Endothelial cell (in vitro differentiated cells): ENCODE results near the gene FAM83B. TPM values are rescaled to one million over a fixed set of nuclear protein-coding genes. Genes with fewer than 3 reads are reported as not detected.

Experiments
- DNase-seq: peaks from one replicate; pipeline ENCODE4 v3.0.0; 2021; ENCODE audit warnings: low spot score
- H3K27ac Mint-ChIP-seq: one replicate; pipeline ENCODE4 v1.8.0; 2021; ENCODE audit warnings: mixed read lengths, inconsistent platforms; ENCODE audit not compliant: unreplicated experiment
- H3K27me3 Mint-ChIP-seq: one replicate; pipeline ENCODE4 v1.8.0; 2021; ENCODE audit warnings: mild to moderate bottlenecking, moderate library complexity, mixed read lengths, inconsistent platforms; ENCODE audit not compliant: unreplicated experiment
- H3K36me3 Mint-ChIP-seq: one replicate; pipeline ENCODE4 v1.8.0; 2021; ENCODE audit warnings: mild to moderate bottlenecking, low read depth, mixed read lengths, inconsistent platforms; ENCODE audit not compliant: unreplicated experiment
- H3K4me1 Mint-ChIP-seq: one replicate; pipeline ENCODE4 v1.8.0; 2021; ENCODE audit warnings: mild to moderate bottlenecking, mixed read lengths, inconsistent platforms; ENCODE audit not compliant: unreplicated experiment
- H3K4me3 Mint-ChIP-seq: one replicate; pipeline ENCODE4 v1.8.0; 2021; ENCODE audit warnings: mild to moderate bottlenecking, mixed read lengths, inconsistent platforms; ENCODE audit not compliant: unreplicated experiment
- H3K9me3 Mint-ChIP-seq: one replicate; pipeline ENCODE4 v1.8.0; 2021; ENCODE audit warnings: mixed read lengths, inconsistent platforms; ENCODE audit not compliant: unreplicated experiment
- CTCF ChIP-seq: fragments of 200-600 bp; sonication (generic); IDR thresholded peaks from one replicate; pipeline ENCODE4 v1.5.0; 2021; ENCODE audit warnings: antibody characterized with exemption; ENCODE audit not compliant: unreplicated experiment
- total RNA-seq: library from RNA; stranded (reverse); fragmentation: NEBNext Ultra II Directional; extraction: Animal tissue kit (Norgen Biotek cat#: 25700); gene quantifications from one replicate; pipeline ENCODE4 v1.2.1, GENCODE V29; 2021; ENCODE audit not compliant: unreplicated experiment

FAM83B gene
- total RNA-seq, 1 donor from 2014 or later: 1.1 TPM

- H3K4me3 Mint-ChIP-seq: no peak overlapping the region
- DNase-seq: no peak
- H3K27ac Mint-ChIP-seq: no peak overlapping the region
Observed at GRCh38 chr6:54860132-54860531, 13.6 kb downstream of the FAM83B start.

GRCh38 chr6:54860739-54861138 is 14.2 kb downstream of the FAM83B start:
- H3K36me3 Mint-ChIP-seq: no peaks in the 10 kb centered on the region

More at GRCh38 chr6:54860132-54860531, 13.6 kb downstream of the FAM83B start:
- TF ChIP-seq CTCF: no peak
- H3K36me3 Mint-ChIP-seq: no peaks in the 10 kb centered on the region
- H3K4me1 Mint-ChIP-seq: no peaks in the 10 kb centered on the region
- peaks cover under 1% of the 10 kb centered on the region for H3K27me3 Mint-ChIP-seq
- H3K9me3 Mint-ChIP-seq: no peaks in the 10 kb centered on the region

GRCh38 chr6:54861905-54862616 is 15.5 kb downstream of the FAM83B start:
- Mint-ChIP-seq H3K4me3 (no peak overlapping the region), H3K36me3 (no peaks in the 10 kb centered on the region), H3K9me3 (no peaks in the 10 kb centered on the region), H3K4me1 (no peaks in the 10 kb centered on the region), H3K27ac (no peak overlapping the region), H3K27me3 (peaks cover 2% of the 10 kb centered on the region)
- DNase-seq: no peak
- TF ChIP-seq CTCF: no peak

More at GRCh38 chr6:54860739-54861138, 14.2 kb downstream of the FAM83B start:
- no peak for TF ChIP-seq CTCF
- H3K27me3 Mint-ChIP-seq: peaks cover 2% of the 10 kb centered on the region
- DNase-seq: no peak
- H3K4me3 Mint-ChIP-seq: no peak overlapping the region
- no peaks in the 10 kb centered on the region for H3K9me3 Mint-ChIP-seq
- H3K4me1 Mint-ChIP-seq: no peaks in the 10 kb centered on the region
- H3K27ac Mint-ChIP-seq: no peak overlapping the region

GRCh38 chr6:54864272-54864671 is 17.7 kb downstream of the FAM83B start:
- TF ChIP-seq CTCF: no peak
- H3K27me3 Mint-ChIP-seq: peaks cover 2% of the 10 kb centered on the region
- H3K4me1 Mint-ChIP-seq: no peaks in the 10 kb centered on the region
- no peak overlapping the region for H3K4me3 Mint-ChIP-seq
- H3K36me3 Mint-ChIP-seq: no peaks in the 10 kb centered on the region
- H3K27ac Mint-ChIP-seq: no peak overlapping the region
- no peak for DNase-seq
- no peaks in the 10 kb centered on the region for H3K9me3 Mint-ChIP-seq

GRCh38 chr6:54865091-54865631 is 18.6 kb downstream of the FAM83B start:
- H3K4me3 Mint-ChIP-seq: no peak overlapping the region
- no peak for DNase-seq
- no peaks in the 10 kb centered on the region for H3K36me3 Mint-ChIP-seq
- peaks cover 2% of the 10 kb centered on the region for H3K27me3 Mint-ChIP-seq
- H3K9me3 Mint-ChIP-seq: no peaks in the 10 kb centered on the region
- H3K4me1 Mint-ChIP-seq: no peaks in the 10 kb centered on the region
- H3K27ac Mint-ChIP-seq: no peak overlapping the region
- no peak for TF ChIP-seq CTCF
